Femur (tissue), 1 donor: ENCODE measurements around the gene MYL5.
"Not testable (repeated sequence)": the region's sequence is repeated elsewhere in the genome, so short reads cannot be mapped to it uniquely, and the experiment has no call there.

ENCODE experiments used
- DNase-seq: peaks from one replicate; pipeline ENCODE4 v3.0.0-alpha.2; 2017

Gene MYL5

DNA sequence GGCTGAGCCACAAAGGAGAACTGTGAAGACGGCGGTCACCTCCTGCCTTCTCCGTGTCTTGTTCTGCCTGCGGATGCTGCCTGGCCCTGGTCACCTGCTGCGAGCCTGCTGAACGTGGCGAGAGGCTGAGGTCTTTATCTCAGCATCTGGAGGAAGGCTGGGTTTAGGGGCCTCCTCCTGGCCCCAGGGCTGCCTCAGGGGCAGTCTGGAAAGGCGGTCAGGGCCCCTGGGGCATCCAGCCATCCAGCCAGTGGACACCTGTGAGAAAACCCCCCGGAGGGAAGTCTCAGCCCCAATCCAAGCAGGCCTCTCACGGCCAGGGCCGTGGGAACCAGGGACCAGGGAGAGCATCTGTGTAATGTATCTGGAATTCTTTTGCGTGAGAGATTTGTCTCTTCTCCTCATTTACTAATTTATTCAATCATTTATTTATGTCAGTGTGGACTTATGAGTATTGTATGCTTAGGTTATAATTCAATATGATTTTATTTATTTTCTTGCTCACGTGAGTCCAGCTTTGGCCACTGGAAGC is 37.6 kb upstream of the MYL5 start:
- DNase-seq: no peak

DNA sequence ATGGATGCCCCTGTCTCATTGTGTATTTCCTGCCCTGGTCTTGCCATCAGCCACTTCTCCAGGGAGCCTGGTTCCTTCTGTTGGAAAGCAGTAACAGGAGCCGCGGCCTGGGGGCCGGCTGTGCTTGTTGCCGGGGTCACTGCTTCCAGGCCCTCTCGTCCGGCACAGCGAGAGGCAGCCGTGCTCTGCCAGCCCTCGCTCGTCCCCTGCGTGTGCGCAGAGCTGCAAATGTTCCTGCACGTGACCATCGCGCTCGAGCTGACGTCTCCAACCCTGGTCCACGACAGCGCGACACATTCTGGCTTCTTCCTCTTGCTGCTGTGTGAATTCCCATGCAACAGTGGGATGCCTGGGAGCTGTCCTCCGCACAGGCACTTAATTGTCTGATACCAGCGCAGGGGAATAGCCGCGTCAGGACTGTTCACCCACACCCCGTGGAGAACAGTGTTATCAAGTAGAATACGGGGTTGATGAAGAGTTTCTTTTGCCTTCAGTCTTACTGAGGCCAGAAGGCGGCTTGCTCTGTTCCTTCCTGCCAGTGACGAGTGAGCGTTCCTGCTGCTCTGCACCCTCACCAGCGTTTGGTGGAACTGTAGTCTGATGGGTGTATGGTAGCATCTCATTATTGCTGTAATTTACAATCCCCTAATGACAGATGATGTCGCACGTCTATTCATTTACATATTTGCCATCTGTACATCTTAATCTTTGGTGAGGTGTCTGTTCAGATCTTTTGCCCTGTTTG is 36.6 kb upstream of the MYL5 start:
- peak; percentile 13 for DNase-seq

DNA sequence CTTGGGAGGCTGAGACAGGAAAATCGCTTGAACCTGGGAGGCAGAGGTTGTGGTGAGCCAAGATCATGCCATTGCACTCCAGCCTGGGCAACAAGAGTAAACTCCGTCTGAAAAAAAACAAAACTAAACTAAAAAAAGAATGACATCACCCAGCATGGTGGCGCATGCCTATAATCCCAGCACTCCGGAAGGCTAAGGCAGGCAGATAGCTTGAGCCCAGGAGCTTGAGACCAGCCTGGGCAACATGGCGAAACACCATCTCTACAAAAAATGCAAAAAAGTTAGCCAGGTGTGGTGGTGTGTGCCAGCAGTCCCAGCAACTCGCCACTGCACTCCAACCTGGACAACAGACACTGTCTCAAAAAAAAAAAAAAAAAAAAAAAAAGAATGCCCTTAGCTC is 32.0 kb upstream of the MYL5 start:
- not testable (repeated sequence) for DNase-seq

DNA sequence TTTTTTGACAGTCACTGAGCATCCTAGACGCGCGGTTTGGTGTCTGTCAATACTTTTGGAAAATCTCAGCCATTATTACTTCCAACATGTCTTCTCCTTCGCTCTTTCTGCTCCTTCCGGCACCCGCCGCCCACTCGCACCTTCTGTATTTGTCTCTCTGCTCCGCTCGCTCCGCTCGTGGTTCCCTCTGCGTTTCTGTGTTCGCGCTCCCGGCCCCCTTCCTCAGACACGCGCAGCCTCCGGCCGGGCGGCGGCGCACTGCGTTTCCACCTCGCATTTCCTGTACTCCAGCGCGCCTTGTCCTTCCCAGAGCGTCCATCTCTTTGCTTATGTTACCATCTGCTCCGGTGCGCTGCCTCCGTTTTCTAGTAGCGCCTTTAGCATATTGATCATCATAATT is 27.9 kb upstream of the MYL5 start:
- DNase-seq: no peak

DNA sequence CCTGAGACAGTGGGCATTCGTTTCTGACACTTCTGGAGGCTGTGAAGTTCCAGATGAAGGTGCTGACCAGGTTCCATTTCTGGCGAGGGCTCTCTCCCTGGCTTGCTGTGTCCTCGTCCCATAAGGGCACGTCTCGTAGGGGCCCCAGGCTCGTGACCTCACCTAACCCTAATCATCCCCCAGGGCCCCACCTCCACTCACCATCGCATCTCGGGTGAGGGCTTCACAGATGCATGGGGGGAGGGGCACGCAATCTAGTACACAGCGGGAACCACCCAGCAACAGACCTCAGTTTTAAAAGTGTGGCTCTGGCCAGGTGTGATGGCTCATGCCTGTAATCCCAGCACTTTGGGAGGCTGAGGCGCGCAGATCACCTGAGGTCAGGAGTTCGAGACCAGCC is 26.9 kb upstream of the MYL5 start:
- DNase-seq: no peak

DNA sequence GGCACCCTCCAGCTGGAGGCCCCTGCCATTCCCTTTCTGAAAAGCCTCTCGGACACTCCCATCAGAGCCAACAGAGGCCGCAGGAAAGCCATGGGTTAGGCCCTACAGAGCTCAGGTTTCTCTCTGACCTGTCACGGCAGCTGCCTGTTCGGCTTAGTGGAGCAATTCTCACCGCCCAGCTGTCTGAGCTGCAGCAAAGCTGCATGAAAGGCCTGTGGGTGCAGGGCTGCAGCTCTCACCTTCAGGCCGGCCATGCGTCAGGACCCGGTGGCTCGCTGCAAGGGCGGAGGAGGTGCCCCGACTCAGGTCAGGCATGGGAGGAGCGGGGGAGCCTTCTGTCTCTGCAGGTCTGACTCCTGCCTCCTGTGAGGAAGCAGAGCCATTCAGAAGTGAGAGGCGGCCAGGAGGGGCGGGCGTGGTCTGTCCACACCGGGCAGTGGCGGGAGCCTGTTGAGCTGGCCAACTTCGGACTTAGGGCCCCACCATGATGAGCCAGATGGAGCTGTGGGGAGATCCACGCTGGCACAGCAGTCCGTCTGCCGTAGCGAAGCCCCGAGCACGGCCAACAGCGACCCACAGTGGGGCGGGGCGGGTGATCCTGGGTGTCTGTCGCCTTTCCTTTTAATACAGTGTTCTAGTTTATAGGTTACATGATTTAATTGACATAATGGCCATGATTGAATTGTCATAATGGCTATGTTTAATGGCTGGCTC is 25.6 kb upstream of the MYL5 start:
- DNase-seq: no peak

DNA sequence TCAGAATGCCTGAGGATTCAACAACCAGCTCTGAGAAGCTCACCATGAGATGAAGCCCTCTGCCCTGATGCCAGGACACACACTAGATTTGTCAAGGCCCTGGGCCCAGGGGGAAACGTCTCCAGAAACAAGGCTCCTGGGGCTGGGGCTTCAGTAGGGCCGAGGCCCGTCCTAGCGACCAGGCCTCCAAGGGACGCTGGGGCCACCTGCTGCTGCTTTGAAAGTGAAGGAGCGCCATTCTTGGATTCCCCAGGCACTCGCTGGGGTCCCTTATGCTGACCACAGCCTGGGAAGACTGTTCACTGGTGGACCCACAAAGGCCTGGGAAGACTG is 25.1 kb upstream of the MYL5 start:
- peak; percentile 7 for DNase-seq

DNA sequence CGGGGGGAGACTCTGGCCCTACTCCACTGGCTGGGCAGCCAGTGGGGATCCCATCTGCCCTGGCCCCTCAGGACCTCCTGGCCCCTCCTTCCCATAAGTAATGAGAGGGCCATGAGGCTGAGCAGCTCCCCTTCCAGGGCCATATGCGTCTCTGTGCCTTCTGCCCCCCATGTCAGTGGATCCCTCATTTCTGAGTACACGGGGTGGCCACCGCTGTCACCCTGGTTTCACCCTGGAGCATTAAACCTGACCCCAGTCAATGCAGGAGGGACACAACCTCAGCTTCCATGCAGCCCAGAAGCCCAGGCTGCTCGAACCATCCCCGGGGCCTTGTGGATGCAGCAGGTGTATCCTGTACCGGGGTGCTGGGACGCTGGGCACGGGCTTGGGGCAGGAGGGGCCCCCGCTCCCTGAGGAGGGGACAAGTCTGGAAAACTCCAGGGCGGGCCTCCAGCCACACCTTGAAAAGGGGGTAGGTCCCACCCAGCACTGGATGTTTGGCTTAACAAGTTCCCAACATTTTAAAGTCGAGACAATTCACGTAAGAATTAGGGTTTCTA is 24.5 kb upstream of the MYL5 start:
- DNase-seq: peak; percentile 5

DNA sequence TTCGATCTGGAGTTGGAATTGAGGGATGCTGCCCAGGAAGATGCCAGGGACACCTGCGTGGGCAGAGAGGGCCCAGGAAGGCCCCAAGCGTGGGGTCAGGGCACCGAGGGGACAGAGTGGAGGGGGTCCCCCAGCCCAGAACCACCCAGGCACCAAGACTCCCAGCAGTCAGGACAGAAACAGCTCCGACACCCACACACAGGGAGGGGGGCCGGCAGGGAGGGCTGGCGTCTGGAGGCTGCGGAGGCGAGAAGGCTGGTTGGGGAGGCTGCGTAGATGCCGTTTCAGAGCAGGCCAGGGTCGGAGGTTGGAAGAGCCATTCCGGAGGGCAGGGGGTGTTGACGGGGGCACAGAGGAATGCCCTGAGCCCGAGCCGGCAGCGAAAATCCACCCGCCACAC is 23.9 kb upstream of the MYL5 start:
- peak; percentile 8 for DNase-seq

DNA sequence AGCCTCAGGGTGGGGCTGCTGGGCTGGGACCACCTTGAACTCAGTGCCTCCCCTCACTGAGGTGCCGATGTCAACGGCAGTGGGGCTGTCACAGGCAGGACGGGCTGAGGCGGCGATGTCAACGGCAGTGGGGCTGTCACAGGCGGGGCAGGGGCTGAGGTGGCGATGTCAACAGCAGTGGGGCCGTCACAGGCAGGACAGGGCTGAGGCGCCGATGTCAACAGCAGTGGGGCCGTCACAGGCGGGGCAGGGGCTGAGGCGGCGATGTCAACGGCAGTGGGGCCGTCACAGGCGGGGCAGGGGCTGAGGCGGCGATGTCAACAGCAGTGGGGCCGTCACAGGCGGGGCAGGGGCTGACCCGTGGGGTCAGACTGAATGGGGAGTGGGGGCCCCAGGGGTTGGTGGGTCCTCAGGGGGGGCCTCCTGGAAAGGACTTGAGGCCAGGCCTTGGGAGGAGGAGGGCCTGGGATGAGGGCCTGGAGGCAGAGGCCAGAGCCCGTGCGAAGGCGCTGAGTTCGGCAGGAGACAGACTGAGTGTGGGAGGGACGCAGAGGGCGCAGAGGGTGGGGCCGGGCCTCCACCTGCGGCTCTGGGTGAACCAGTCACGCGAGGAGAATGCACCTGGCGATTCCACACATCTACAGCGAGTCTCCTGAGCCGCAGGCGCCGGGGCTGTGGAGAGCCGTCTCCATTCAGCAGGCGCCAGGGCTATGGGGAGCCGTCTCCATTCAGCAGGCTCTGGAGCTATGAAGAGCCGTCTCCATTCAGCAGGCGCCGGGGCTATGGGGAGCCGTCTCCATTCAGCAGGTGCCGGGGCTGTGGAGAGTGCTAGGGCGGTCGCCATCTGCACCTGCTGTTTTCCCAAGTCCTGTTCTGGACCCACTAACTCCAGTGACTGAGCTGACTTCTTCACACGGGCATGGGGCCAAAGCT is 23.1 kb upstream of the MYL5 start:
- DNase-seq: peak; percentile 27

DNA sequence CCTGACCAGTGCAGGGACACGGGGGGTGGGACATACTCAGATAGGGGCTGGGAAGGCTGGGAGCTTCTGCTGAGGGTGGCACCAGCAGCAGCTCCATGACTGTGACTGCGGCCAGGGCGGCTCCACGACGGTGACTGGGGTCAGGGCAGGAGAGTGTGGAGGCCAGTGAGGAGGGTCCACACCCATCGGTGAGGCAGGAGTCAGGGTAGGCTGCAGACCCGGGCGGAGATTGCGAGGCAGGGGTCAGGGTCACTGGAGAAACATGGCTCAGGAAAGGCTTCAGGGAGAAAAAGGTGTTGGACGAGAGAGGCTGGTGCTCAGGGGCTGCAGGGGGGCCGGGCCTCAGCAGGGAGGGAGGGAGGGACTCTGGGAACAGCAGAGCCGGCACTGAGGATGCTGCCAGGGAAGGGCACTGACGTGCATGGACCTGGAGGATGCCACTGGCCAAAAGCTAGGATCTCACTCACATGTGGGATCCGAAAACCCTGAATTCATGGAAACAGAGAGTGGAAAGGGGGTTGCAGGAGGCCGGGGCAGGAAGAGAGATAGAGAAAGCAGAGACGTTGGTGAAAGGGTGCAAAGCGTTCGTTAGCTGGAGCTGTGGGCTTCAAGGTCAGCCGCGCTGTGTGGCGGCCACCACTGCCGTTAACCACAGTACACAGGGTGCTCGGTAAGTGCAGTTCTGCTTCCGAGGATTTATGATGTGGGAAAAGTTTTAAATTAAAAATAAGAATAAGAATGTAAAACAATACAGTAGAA is 22.3 kb upstream of the MYL5 start:
- DNase-seq: no peak

DNA sequence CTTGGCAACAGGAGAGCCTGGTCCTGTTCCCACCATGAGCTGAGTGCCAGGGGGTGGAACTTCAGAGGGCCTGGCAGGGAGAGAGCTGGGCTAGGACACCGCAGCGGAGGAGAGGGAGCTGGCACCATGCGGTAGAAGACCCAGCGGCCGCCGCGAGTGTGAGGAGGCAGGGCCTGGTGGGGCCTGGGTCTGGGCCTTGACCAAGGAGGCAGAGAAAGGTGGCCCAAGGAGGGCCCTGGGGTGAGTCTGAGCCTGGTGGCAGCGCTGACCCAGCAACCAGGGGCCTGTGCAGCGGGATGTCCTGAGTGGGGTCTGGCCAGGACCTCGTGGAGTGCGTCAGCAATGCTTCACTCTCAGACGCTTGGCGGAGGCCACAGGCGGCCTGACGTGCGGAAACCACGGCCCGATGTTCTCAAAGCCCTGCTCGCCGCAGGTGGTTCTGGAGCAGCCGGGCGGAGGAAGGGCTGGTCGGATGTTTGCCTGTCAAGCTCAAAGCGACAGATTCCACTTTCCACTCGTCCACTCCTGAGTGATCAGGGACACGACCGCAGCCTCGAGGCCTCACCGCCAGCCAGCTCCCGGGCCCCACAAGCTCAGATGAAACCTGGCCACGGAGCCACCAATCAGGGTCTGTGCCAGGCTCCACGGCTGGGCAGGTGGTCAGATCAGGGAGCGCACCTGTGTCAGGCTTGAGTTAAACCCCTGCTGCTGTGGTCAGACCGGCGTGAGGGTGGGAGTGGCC is 21.1 kb upstream of the MYL5 start:
- peak; percentile 9 for DNase-seq

DNA sequence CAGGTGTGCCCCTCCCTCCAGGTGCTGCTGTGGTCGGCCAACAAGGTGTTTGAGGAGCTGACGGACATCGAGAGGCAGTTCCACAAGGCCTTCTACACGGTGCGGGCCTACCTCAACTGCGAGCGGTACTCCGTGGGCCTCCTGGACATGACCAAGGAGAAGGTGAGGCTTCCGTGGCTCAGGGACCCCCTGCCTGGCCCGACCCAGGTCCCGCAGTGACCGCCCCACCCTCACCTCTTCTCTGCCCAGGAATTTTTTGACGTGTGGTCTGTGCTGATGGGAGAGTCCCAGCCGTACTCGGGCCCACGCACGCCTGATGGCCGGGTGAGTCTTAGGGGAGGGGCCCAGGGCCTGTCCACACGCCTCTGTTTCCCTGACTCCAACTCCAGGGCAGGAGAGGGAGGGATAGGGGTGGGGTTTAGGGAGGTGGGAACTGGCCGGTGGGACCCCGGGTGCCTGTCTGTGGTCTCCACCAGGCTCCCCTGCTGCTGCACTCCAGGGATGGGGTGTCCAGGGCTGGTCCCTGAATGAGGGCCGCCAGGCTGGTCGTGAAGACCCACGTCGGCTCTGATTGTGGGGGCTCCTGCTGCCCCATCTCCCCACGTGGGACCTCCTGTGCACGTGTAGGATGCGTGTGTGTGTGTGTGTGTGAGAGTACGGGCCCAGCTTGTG is 20.4 kb upstream of the MYL5 start:
- peak; percentile 12 for DNase-seq

DNA sequence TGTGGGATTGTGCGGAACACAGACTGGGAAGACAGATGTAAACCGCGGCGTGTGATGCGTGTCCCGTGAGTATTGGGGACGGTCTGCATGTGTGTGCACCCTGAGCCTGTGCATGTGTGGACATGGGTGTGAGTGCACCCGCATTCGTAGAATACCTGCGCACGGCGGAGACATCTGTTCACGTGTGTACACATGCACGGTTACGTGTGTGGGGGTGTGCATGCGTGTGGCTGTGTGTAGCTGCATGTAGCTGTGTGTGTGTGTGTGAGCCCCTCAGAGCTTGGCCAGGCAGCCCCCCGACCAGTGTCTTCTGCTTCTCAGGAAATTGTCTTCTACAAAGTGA is 19.9 kb upstream of the MYL5 start:
- peak; percentile 7 for DNase-seq

DNA sequence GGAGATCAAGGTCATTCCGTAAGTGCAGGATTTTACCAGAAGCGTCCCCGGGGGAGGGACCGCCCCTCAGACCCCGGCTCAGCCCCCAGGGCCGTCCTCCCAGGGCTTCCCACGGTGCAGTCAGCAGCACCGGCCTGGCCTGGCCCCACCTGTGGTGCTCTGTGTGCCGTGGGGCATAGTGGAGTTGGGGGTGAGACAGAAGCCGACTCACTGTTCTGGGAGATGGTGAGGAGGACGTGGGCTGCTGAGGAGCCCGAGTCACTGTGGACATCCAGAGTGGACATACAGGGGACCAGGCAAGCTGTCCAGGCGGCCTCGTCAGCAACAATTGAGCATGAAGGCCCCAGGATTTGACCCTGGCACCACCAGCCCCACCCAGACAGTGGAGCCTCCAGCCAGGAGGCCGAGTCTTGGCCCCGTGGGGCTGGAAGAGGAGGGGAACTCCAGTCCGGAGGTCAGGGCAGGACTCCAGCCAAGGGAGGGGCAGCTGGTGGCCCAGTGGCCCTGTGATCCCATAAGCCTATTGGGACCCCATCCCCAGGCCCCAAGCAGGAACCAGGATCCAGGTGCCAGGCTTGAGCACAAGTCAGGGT is 19.4 kb upstream of the MYL5 start:
- DNase-seq: peak; percentile 15

DNA sequence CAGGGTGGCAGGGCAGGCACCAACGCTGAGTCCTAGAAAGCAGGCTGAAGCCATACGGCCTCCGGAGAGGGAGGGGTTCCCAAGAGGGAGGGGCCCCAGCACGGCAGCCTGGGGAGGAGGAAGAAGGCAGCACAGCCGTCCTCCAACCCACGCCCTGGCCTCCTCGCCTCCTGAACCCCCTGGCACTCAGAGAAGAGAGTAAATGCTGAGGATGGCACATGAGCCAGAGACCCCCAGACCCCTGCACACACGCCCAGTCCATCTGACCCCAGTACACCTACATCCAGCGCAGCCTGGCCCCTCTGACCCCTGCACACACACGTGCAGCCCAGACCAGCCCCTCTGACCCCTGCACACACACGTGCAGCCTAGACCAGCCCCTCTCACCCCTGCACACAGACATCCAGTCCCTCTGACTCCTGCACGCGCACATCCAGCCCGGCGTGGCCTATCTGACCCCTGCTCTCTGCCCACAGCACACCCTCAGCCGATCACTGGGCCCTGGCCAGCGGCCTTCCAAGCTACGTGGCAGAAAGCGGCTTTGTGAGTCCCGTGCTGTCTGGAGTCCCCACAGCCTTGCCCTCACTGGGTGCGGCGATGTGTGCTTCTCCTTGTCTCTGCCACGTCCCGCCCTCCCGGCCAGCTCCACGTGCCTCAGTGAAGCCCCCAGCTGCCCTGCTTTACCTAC is 18.7 kb upstream of the MYL5 start:
- DNase-seq: peak; percentile 11

DNA sequence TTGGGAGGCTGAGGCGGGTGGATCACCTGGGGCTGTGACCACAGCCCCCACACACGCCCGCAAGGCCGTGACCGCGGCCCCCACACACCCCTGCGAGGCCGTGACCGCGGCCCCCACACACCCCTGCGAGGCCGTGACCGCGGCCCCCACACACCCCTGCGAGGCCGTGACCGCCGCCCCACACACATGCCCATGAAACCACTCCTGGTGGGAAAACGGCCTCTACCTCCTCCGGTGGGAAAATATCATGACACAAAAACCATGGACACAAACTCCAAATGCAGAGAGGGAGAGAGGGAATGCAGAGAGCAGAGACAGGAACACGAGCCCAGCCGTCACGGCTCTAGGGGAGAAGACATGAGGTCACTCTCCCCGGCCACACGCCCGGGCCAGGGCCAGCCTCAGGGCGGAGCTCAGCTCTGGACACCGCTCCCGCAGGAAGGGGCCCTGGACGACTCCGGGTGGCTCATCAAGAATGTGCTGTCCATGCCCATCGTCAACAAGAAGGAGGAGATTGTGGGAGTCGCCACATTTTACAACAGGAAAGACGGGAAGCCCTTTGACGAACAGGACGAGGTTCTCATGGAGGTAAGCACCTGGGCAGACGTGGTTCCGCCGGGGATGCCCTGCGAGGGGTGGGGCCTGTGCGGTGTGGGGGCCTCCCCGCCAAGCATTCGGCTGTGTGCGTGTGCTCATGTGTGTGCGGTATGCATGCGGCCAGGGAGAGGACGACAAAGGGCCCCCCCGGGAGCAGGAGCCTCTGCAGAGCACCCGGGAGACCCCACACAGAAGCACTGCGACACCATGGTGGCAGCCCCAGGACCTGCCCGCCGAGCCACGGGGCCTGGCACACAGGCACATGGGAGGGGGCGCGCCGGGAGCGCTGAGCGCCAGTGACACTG is 17.7 kb upstream of the MYL5 start:
- DNase-seq: peak; percentile 33

DNA sequence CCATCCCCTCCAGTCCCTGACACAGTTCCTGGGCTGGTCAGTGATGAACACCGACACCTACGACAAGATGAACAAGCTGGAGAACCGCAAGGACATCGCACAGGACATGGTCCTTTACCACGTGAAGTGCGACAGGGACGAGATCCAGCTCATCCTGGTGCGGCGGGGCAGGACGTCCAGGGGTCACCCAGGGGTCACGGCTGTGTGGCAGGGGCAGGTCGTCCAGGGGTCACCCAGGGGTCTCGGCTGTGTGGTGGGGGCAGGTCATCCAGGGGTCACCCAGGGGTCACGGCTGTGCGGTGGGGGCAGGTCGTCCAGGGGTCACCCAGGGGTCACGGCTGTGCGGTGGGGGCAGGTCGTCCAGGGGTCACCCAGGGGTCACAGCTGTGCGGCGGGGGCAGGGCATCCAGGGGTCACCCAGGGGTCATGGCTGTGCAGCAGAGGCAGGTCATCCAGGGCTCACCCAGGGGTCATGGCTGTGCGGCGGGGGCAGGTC is 17.0 kb upstream of the MYL5 start:
- DNase-seq: peak; percentile 26
